IPS-NIHi11 (cell line): ENCODE data around the gene RMI1.
"Not testable (repeated sequence)": the region's sequence is repeated elsewhere in the genome, so short reads cannot be mapped to it uniquely, and the experiment has no call there.

ENCODE experiments used
- DNase-seq: peaks from one replicate; pipeline ENCODE4 v3.0.0; 2012; ENCODE audit warnings: mixed read lengths, low spot score

RMI1 gene

GRCh38 chr9:84007662-84008061 is 27.1 kb downstream of the RMI1 start:
- DNase-seq = no peak

GRCh38 chr9:84024041-84024575 is 43.5 kb downstream of the RMI1 start:
- no peak for DNase-seq

GRCh38 chr9:84027201-84027600 is 46.6 kb downstream of the RMI1 start:
- no peak for DNase-seq

DNA sequence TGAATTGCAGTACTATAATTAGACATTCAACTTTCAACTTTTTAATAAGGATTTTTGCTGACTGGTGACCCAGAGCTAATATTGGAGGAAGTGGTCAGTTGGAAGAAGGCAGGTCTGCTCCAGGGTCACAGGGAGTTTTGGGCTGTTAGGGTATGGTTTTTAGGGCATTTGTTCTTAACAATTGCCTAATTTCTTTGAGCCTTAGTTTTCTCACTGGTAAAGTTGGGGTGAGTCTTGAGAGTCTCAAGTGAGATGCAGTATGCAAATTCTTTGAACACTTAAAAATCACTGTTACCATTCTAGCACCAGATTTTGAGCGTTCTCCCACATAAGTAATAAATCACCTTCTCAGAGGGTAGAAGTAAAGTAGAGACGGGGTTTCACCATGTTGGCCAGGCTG is 50.9 kb downstream of the RMI1 start:
- no peak for DNase-seq

DNA sequence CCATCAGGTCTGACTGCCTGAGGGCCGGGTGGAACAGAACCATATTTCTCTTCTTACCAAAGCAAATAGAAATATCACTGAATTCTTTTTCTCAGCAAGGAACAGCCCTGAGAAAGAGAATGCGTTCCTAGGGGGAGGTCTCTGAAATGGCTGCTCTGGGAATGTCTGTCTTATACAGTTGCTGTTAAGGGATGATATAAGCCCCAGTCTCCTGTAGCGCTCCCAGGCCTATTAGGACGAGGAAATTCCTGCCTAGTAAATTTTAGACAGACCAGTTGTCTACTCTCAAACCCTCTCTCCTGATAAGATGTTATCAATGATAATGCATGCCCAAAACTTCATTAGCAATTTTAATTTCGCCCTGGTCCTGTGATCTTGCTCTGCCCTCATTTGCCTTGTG is 61.3 kb downstream of the RMI1 start:
- not testable (repeated sequence) for DNase-seq

GRCh38 chr9:84045481-84046097 is 65.0 kb downstream of the RMI1 start:
- no peak for DNase-seq
